ENCODE data around the gene TAF1D. TPM values are rescaled to one million over a fixed set of nuclear protein-coding genes. Genes with fewer than 3 reads are reported as not detected.

TAF1D gene
- total RNA-seq, 3 donors from 2014 or later: 64.7 to 85.2 (median 84.0) TPM

- ATAC-seq (no peak), DNase-seq (no peak)
- Histone ChIP-seq H3K9me3 (no peaks in the 10 kb centered on the region), H3K4me1 (ENCODE audit: low read depth) (no peaks in the 10 kb centered on the region), H3K36me3 (ENCODE audit: low read depth) (no peaks in the 10 kb centered on the region), H3K4me3 (no peak overlapping the region)
- intact Hi-C loops (cut with DNase I, micrococcal nuclease): no loop called here
- TF ChIP-seq CTCF (IDR thresholded peaks at IDR 0.05): no peak
Measured at GRCh38 chr11:93694557-93694956, 46.7 kb downstream of the TAF1D start.

- no peaks in the 10 kb centered on the region for H3K36me3 ChIP-seq (ENCODE audit: low read depth)
- H3K9me3 ChIP-seq: no peaks in the 10 kb centered on the region
- no peak overlapping the region for H3K4me3 ChIP-seq
- DNase-seq (no peak), ATAC-seq (no peak)
- TF ChIP-seq CTCF (IDR thresholded peaks at IDR 0.05): no peak
- no peaks in the 10 kb centered on the region for H3K4me1 ChIP-seq (ENCODE audit: low read depth)
- intact Hi-C loops (cut with DNase I, micrococcal nuclease): no loop called here
Measured at GRCh38 chr11:93694109-93694508, 47.2 kb downstream of the TAF1D start.

- DNase-seq (no peak), ATAC-seq (no peak)
- intact Hi-C loops (cut with DNase I, micrococcal nuclease): no loop called here
- H3K4me1 ChIP-seq (ENCODE audit: low read depth): no peaks in the 10 kb centered on the region
- H3K9me3 ChIP-seq: no peaks in the 10 kb centered on the region
- no peak for TF ChIP-seq CTCF (IDR thresholded peaks at IDR 0.05)
- no peak overlapping the region for H3K4me3 ChIP-seq
- H3K36me3 ChIP-seq (ENCODE audit: low read depth): no peaks in the 10 kb centered on the region
Measured at GRCh38 chr11:93689240-93689639, 52.1 kb downstream of the TAF1D start.

GRCh38 chr11:93686812-93687211 is 54.5 kb downstream of the TAF1D start:
- intact Hi-C loops (cut with DNase I, micrococcal nuclease): no loop called here
- ATAC-seq (no peak), DNase-seq (no peak)
- Histone ChIP-seq H3K36me3 (ENCODE audit: low read depth) (no peaks in the 10 kb centered on the region), H3K4me1 (ENCODE audit: low read depth) (no peaks in the 10 kb centered on the region), H3K9me3 (no peaks in the 10 kb centered on the region), H3K4me3 (no peak overlapping the region)
- no peak for TF ChIP-seq CTCF (IDR thresholded peaks at IDR 0.05)

- no peak overlapping the region for H3K4me3 ChIP-seq
- TF ChIP-seq CTCF (IDR thresholded peaks at IDR 0.05): no peak
- ATAC-seq: no peak
- no peaks in the 10 kb centered on the region for H3K36me3 ChIP-seq (ENCODE audit: low read depth)
- no peaks in the 10 kb centered on the region for H3K4me1 ChIP-seq (ENCODE audit: low read depth)
- no peak for DNase-seq
- no peaks in the 10 kb centered on the region for H3K9me3 ChIP-seq
- intact Hi-C loops (cut with DNase I, micrococcal nuclease): no loop called here
Measured at GRCh38 chr11:93686226-93686625, 55.1 kb downstream of the TAF1D start.

Small RNA genes lying within 50 kb of the gene (microRNA-seq; reads per million reads assigned to microRNA genes)
- 4.4 reads per million, percentile 20 among the genes with 10 or more reads in this experiment for gene MIR1304

Other genes with a start within 250 kb of the TAF1D start
- gene SMCO4, start 198.1 kb downstream of the TAF1D start, total RNA-seq: 10 to 100 TPM; 37.5 to 75.4 (median 41.5) TPM
- 10 to 100 TPM in 2 of 3 donors, 1 to 10 TPM in 1; 9.5 to 11.4 (median 10.2) TPM for gene CEP295, start 79.8 kb downstream of the TAF1D start, total RNA-seq
- 10 to 100 TPM; 42.8 to 96.0 (median 48.0) TPM for gene C11orf54, start 177 bp upstream of the TAF1D start, total RNA-seq
- 10 to 100 TPM; 22.3 to 33.8 (median 29.6) TPM for gene MED17, start 42.8 kb upstream of the TAF1D start, total RNA-seq
- gene VSTM5, start 109.1 kb upstream of the TAF1D start, total RNA-seq: 1 to 10 TPM; 1.8 to 3.4 (median 2.4) TPM